Stimulated activated CD4-positive, alpha-beta T cell treated with anti-CD3 and anti-CD28 coated beads, Interleukin-4, amount 100 ng/mL, for 48 hours (primary cell): Measurements from ENCODE around the gene ZNFX1.

Source experiments
- DNase-seq, 2 donors: peaks; one replicate each; pipeline ENCODE4 v3.0.0-alpha.2; 2020; ENCODE audit warnings: low read depth in 2 of 2

Gene ZNFX1

DNA sequence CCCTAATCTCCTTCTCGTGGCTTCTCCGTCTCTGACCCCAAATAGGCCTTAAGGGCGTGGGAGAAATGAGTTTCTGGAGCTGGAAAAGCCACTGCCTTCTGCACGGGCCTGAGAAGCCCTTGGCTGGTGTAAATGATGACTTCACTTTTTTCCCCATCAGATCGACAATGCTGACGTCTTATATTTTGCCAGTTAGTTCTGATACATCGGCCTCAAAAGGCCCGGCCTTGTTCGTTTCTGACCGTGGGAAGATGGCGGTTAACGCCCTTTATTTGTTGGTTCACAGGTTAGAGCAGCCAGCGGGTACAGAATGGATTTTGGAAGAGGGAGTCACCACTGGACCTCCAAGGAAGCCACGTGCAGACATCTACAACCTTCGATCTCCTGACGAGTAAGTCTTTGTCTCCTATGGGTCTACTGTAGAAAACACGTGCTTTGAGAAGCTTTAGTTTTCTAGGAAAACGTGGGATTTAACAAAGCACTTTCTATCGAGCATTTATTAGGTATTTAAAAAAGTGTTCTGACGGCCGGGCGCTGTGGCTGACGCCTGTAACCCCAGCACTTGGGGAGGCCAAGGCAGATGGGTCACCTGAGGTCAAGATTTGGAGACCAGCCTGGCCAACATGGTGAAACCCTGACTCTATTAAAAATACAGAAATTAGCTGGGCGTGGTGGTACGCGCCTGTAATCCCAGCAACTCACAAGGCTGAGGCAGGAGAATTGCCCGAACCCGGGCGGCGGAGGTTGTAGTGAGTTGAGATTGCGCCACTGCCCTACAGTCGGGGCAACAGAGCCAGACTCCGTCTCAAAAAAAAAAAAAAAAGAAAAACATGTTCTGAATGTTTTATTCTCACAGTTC, 1.2 kb upstream of the ZNFX1 start:
- no peak for DNase-seq

DNA sequence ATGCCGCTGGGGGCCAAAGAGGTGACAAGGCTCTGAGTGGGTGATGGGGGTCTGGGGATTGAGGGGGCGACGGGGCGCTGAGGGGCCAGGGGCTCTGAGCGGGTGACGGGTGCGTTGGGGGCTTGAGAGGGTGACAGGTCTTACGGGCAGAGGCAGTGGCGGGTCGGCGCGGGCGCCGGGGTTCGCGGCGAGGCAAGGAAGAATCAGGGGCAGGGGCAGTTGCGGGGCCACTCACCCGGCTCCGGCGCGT, 146 bp downstream of the ZNFX1 start:
- DNase-seq, result no peak

DNA sequence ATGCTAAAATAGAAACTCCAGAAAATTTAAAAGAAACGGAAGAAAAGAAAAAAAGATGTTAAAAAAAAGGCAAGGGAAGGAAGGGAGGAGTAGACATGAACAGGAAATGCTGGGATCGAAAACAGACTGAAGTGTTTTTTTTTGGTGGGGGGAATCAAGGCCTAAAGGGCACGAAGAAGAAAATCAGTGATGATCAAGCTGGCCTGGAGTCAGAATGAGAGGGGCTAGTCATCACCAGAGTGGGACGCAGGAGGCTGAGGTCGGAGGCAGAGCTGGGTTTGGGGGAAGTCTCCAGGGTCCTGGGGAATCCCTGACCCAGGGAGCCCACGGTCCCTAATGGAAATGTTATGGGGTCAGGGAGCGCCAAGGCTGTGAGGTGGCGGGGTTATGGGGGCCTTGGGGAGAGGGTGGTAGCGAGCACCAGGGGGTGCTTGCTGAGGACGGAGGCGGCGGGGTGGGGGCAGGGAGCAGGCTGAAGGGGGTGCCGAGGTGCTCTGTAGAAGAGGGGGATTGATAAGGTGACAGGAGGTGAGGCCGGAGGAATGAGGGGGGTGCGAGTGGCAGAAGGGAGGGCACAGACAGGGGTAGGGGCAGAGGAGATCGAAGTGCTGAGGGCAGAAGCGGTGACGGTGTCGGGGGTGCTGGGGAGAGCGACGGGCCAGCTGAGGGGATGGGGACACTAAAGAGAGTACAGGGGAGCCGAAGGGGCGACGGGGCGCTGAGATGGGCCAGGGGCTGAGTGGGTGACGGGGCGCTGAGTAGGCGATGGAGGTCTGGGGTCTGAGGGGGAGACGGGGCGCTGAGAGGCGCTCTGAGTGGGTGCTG, 684 bp downstream of the ZNFX1 start:
- DNase-seq, result peak; percentile 51 to 59

DNA sequence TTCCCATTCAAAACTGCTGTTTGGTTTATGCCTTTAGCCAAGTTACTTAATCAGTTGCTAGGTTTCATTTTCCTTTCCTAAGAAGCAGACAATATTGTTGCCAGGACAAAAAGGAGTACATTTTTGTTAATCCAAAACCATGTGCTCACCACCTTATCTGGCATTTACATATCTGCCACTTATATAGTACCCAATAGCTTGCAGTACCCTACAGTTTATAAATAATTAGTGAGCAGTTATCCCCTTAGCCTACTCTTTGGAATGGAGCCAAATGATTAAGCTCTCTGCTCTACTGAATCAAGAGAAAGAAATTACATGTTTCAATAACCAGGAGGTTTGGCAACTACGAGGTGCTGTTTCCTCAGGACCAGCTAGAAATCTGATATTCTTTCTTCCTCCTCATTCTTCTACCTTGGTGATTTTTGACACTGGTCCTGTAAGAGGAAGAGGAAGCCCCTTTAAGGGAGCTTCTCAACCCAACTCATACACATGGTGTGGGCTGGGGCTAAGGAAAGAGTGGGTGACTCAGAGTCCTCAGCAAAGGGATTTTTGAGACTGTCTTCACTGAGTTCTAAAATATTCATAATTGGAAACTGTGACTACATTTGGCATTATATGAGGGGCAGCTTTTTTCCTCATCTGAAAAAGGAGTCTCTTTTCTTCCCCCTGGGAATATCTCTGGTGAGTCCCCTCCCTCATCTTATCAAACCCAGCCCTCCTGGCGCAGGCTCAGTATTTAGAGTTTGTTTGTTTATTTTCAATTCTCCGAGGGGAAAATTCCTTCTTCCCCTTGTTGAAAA, 1.5 kb downstream of the ZNFX1 start:
- DNase-seq, result peak in 1 of 2 donors; percentile 44

DNA sequence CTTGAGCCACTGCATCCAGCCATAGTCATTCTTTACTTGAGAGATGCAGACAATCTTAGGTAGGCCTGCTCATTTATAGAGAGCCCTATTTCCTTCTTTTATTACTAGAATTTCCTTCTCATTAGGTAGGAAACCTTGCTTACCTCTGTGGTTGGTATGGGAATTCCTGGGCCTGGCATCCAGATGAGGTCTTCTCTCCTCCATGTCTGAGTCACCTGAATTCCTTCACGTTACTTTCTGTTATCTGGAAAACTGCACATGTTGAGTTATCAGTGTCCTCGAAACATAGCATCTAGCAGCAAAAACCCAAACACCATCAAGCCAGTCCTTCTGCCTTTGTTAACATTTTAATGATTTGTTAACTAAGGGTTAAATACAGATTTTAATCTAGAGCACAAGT, 2.2 kb downstream of the ZNFX1 start:
- no peak for DNase-seq

DNA sequence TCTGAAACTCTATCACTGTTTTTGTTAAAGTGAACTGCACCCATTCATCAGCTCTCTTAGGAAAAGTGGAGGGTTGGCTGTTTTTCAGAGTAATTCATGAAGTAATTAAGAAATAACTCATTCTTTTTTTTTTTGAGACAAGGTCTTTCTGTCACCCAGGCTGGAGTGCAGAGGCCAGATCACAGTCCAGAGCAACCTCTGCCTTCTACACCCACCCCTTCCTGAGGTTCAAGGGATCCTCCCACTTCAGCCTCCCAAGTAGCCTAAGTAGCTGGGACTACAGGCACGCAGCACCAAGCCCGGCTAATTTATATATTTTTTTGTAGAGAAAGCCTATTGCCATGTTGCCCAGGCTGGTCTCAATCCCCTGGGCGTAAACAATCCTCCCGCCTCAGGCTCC, 2.6 kb downstream of the ZNFX1 start:
- DNase-seq, result no peak

DNA sequence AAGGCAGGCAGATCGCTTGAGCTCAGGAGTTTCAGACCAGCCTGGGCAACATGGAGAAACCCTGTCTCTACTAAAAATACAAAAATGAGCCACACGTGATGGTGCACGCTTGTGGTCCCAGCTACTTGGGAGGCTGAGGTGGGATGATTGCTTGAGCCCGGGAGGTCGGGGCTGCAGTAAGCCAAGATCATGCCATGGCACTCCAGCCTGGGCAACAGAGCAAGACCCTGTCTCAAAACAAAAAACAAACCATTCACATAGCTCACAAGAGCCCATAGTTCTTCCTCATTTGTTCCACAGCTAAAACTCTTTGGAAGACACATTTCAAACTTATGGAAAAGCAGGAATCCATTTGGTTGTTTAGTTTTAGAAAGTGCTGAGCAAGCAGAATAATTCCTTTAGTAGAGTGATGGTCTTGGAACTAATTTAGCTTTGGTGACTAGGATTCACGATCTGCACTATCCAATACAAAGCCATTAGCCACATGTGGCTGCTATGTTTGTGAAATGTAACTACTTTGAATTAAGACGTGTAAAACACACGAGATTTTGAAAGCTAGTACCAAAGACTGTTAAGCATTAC, 4.1 kb downstream of the ZNFX1 start:
- no peak for DNase-seq

DNA sequence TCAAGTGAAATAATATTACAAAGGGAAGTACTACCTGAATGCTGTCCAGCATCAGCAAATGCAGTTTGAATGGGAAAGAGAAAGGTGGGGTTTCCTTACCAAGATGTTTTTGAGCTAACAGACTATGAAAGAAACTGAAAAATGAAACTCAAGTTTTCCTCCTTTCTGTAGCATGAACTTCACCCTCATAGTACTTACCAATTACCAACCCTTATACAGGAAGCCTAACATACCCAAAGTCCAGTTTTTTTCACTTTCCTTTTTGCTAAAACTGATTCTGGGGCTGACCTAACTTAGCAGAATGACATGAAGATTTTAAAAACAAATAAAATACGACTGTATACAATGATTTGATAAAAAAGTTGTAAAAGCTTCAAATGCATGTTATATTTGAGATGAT, 5.2 kb downstream of the ZNFX1 start:
- no peak for DNase-seq

DNA sequence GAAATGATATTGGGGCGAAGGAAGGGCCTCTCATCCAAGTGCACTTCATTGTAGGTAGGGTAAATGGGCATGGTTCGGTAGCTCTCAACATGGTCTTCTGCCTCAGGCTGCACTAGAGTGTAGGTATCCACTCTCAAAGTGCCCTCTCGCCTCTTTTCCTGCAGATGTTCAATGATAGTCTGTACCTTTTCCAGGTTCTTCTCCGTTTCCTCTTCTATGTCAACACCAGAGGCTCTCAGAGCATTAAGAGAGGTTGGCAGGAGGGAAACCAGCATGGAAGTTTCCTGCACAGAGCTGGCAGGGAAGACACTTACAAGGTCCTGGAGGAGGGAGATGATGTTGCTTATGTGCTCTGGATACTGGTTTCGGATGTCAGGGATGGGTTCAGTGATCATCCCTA, 7.1 kb downstream of the ZNFX1 start:
- DNase-seq, result no peak

DNA sequence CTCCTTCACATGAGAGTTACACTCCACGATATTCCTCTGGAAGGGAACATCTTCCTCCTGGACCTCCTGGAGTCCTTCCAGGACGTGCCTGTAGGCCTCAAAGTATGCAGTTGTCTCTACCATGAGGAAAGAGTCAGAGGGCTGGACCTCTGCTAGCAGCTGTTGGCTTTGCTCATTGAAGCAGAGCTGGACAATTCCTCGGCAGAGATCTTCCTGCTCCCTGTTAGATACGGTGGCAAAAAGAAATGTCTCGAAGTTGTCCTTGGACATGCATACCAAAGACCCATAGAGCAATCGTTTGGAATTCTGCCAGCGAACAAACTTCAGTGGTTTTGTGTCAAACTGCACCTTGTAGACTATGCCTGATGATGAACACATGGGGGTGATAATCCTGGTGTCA, 7.7 kb downstream of the ZNFX1 start:
- no peak for DNase-seq

DNA sequence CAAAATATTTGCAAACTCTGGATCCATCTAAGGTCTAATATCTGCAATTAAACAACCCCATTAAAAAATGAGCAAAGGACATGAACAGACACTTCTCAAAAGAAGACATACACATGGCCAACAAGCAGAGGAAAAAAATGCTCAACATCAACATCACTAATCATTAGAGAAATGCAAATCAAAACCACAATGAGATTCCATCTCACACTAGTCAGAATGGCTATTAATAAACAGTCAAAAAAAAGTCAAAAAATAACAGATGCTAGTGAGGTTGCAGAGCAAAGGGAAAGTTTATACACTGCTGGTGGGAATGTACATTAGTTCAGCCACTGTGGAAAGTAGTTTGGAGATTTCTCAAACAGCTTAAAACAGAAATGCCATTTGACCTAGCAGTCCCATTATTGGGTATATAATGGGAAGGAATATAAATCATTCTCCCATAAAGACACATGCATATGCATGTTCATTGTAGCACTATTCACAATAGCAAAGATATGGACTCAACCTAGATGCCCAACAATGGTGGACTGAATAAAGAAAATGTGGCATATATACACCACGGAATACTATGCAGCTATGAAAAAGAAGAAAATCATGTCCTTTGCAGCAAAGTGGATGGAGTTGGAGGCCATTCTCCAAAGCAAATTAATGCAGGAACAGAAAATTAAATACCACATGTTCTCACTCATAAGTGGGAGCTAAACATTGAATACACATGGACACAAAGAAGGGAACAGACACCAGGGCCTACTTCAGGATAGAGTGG, 9.1 kb downstream of the ZNFX1 start:
- no peak for DNase-seq

DNA sequence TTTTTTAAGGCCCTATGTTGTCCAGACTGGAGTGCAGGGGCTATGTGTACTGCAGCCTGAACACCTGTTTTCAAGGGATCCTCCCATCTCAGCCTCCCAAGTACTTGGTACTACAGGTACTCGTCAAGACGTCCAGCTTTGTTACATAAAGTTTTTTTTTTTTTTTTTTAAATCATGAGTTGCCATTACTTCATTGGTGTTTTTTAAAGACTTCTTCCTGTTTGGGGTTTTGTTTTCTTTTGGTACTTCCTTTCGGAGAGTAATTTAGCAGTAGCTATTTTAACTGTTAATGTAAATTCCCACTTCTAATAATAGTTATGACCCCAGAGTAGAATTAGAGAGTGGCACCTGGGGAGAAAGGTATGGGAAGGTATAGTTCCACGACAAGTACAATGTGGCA, 10.5 kb downstream of the ZNFX1 start:
- DNase-seq, result no peak

DNA sequence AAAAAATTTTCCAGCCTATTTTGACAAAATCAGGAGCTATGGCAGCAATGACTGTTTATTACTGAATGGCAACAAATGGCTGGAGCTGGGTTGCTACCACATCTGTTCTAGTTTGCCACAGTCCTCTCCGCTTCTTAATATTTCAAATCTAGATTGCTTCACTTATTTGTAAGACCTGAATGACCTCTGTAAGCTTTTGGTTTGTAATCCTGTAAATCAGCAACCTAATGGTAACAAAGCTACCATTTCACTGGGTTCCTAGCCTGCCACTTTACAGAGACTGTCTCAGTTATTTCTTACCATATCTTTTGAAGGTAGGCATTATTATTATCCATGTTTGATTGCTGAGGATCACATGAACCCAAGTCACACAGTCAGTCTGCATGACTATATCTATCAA, 15.4 kb downstream of the ZNFX1 start:
- no peak for DNase-seq

DNA sequence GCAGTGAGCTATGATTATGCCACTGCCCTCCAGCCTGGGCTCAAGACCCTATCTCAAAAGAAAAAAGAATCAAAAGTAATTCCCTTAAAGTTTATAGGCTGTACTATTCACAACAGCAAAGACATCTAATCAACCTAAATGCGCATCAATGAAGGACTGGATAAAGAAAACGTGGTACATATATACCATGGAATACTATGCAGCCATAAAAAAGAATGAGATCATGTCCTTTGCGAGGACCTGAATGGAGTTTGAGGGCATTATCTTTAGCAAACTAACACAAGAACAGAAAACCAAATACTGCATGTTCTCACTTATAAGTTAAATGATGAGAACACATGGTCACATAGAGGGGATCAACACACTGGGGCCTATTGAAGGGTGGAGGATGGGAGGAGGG, 16.7 kb downstream of the ZNFX1 start:
- no peak for DNase-seq

DNA sequence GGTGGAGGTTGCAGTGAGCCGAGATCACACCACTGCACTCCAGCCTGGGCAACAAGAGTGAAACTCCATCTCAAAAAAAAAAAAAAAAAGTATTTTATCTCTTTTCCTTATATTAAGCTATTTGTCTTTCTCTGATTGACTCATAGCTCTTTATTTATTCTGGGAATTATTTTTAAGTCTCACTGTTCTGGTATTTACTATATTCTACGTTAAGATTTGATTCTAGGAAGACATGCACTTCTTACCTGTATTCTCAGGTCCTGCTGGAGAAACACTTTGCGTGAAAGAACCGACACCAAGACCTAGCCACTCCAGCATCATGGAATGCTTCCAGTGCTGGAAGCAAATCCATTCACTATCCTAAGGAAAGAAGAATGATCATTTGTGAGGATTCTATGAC, 17.6 kb downstream of the ZNFX1 start:
- DNase-seq, result no peak

DNA sequence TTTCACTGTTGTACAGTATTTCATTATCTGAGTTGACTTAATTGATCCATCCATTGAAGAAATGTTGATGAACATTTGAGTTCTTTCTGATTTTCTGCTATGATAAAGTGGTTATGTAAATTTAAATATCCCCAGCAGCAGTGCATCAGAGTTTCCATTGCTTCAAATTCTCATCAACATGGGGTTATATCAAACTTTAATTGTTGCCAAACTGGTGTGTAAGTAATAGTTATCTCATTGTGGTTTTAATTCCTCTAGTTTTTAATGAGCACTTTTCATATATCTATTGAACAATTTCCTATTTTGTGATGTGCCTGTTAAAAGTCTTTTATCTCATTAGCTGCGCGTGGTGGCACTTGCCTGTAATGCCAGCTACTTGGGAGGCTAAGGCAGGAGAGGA, 18.1 kb downstream of the ZNFX1 start:
- no peak for DNase-seq

DNA sequence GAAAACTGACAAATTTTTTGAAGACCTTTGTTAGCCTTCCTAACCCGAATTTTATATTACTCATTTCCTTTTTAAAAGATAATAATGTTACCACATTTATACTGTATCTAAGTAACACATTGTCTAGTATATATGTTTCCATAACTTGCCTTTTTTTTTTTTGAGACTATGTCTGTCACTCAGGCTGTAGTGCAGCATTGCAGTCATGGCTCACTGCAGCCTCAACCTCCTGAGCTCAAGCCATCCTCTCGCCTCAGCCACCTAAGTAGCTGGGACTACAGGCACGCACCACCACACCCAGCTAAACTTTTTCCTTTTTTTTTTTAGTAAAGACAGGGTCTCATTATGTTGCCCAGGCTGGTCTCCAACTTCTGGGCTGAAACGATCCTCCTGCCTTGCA, 18.6 kb downstream of the ZNFX1 start:
- DNase-seq, result no peak

DNA sequence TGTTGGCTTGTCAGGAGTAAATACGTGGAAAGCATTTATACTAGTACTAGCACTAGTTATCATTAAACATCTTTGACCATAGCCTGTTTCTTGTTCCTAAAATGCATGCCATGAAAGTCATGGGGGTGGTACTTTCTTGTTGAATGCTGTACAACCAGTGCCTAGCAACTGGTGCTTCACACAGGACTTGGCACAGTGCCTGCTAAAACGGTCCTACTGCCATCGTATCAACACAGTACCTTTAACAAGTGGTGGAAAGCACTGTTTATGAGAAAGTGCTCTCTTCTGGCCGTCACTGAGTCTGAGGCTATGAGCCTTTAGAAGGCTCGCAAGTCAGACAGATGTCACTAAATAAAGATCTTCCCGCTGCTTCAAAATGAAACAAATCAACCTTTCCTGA, 21.6 kb downstream of the ZNFX1 start:
- DNase-seq, result no peak

DNA sequence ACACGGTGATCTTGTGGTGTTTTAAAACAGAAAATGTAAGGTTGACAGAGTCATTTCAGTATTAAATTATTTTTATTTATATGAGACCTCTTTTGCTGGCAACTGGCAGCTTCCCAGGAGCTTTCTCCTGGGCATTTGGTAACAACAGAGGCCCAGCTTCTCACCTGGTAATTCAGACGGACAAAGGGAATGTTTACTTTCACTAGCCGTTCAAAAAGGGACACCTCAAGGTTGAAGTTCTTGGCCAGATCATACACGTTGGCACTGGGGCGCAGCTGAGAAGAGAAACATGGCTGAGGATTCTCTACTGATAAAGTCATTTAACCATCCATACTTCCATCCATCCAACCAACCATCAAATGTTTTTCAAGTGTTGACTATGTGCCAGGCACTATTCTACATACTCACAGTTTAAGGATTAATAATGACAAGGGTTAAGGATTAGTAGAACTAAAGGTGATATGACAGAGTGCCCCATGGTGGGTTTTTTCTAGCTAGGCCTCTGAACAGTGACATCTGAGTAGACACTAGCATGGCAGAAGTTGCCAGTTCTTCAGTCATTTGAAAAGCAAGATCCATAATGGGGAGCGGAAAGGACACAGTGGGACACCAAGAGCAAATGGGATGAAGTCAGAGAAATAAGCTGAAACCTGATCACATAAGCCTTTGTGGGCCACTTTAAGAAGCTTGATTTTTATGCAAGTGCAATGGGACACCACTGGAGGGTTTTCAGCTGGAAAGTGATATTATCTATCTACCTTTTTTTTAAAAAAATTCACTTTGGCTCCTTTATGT, 25.1 kb downstream of the ZNFX1 start:
- DNase-seq, result no peak

DNA sequence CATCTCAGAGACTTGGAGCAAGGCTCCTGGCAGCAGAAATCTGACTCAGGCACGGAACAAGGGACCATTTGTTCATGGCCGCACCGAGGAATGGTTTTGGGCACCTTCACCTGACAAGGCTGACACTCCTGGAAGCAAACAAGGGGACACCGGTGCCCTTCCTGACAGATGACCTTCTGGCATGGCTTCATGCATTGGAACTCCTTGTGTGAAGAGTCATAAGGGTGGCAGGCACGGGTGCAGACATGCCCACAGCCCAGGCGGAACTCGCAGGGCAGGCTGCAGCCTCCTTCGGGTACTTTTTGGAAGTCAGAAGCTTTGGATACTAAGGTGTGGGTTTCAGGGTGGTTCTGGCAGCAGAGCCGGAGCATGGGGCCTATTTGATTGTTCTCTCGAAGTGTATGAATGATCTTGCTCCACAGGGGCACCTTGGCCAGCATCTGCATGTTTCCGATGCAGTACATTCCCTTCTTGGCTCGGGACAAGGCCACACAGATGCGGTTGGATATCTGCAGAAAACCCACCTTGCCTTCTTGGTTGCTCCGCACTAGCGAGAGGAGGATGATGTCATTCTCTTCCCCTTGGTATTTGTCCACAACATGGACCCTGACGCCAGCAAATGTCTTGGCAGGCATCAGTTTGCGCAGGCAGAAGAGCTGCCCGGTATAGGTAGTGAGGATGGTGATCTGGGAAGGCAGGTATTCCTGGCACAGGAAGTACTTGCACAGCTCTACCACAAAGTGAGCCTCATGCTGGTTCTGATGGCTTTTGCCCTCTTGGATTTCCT, 28.8 kb downstream of the ZNFX1 start:
- no peak for DNase-seq
